GM12801 (cell line): ENCODE data around the gene ZNF276.

ENCODE experiments used
- CTCF ChIP-seq: IDR thresholded peaks from one replicate; pipeline ENCODE4 v1.5.1; 2011; ENCODE audit warnings: control low read depth; ENCODE audit not compliant: insufficient read length; ENCODE audit errors: extremely low read depth

Gene ZNF276

DNA sequence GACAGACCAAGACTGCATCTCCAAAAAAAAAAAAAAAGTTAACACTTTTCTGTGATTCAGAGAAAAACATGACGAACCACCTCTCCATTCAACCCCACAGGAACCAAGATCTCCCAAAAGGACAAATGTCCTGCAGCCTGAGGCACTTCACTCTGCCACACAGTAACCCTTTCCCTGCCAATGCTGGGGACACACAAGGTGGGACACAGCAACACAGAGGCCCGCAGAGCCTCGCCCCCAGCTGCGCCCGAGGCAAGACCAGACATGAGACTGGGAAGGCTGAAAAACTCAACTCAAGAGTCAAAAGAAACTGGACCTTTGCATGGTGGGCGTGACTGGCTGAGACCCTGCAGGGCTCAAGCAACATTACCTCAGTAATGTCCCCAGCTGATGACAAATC lies 61.2 kb downstream of the ZNF276 start:
- TF ChIP-seq CTCF, result no peak

- TF ChIP-seq CTCF, result no peak
These were observed 63.1 kb downstream of the ZNF276 start for GRCh38 chr16:89784406-89784805.

GRCh38 chr16:89785523-89786155 lies 64.3 kb downstream of the ZNF276 start:
- no peak for TF ChIP-seq CTCF

DNA sequence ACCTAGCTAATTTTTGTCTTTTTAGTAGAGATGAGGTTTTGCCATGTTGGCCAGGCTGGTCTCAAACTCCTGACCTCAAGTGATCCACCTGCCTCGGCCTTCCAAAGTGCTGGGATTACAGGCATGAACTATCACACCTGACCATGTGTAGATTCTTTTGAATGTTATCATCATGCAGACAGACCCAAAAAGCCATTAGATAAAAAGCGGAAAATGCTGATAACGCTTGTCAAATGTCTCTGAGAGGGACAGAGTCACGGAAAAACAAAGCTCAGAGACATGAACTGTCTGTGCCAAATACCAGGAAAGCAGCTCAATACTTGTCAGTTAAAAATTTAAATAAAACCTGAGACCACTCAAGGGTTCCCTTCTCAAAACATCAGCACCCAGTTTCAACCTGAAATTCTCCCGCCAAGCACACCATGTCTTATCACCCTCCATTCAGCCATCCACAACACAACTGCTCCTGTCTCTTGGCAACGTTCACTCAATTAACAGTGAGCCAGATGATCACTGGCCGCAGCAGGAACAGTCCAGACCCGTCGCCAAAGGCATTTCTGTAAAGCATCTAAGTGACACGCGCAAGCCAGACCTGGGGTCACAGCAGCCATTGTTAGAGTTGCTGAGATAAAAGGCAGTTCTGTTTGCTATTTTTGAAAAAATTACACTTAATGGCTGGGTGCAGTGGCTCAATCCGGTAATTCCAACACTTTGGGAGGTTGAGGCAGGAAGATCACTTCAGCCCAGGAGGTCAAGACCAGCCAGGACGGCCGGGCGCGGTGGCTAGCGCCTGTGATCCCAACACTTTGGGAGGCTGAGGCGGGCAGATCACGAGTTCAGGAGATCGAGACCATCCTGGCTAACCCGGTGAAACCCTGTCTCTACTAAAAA lies 65.4 kb downstream of the ZNF276 start:
- no peak for TF ChIP-seq CTCF

- TF ChIP-seq CTCF, result no peak
These were observed 66.0 kb downstream of the ZNF276 start for GRCh38 chr16:89787365-89787805.
